SKM-1 (cell line): ENCODE measurements around the gene SPO11.

Experiments
- DNase-seq: peaks from one replicate; lab custom pipeline; 2025; ENCODE audit not compliant: unreplicated experiment; lab: John Stamatoyannopoulos, UW

The SPO11 gene

DNA sequence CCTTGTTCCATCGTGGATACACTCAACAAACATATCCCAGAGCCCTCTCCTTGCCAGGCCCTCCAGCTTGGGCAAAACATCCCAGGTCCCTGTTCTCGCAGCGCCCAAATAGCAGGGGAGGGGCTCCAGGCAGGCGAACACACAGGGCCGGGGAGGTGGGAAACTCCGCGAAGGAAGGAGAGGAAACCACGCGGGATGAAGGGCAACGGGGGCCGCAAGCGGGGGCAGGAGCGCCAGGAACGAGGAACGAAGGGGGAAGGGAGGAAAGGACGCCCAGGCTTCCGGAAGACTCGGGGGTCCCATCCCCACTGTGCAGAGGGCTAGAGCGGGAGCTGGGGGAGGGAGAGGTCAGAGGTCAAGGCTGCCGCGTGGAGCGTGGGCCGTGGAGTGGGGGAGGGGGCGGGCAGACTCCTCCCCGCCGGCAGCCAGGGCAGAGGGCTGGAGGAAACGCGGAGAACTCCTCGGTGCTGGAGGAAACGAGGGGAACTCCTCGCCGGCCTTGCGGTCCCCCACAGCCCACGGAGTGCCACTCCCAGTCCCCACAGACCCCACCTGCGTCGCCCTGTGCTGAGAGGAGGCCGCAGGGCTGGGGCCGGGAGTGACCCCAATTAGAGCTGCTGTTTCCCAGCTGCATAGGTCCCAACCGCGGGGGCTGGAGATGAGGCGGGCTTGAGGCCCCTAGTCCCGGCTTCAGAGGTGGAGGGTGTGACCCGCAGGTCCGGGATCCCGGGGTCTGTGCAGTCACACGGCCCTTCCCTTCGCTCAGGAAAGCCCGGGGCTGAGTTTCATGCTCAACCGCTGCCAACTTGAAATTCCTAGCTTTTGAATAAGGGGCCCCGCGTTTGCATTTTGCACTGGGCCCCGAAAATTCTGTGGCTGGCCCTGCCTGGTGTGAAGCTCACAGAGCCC is 60.3 kb downstream of the SPO11 start:
- no peak for DNase-seq

DNA sequence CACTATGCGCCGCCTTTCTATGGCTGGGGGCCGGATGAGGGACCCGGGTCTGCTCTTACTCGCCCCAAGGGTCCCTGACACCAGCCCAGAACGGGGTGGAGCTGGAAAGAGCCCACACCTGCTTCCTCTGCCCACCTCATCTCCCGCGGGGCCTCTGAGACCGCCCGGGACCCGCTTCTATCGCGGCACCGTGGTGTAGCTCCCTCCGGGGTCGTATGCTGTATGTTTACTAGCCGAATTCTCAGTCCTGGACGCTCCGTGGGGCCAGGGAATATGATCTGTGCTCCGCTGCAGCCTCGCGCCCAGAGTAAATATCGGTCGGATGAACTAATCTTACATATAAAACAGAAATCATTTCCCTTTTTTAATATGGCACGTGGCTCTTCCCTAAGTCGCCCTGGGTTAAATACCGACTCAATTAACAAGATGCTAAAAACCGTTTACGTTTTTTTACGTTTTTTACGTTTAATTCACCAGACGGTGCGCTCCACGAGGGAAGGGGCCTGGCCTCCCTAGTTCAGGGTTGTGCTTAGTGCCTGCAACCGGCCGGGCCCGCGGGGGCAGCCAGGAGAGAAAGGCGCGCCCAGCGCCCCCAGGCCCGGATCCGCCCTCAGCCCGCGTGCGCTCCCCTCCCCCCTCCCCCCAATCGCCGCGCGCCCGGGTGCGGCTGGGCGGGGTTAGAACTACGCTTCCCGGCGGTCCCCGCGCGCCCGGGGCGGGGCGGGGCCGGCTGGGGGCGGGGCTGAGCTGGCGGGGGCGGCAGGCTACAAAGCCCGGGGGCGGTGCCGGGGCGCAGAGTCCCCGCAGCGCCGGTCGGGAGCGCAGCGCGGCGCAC is 61.2 kb downstream of the SPO11 start, which contains the start of gene RBM38:
TSS of gene RBM38 (plus strand) at position 793 of the 835 bp plus-strand sequence. CDS start 186 bp downstream, outside the sequence.
- DNase-seq, result no peak

DNA sequence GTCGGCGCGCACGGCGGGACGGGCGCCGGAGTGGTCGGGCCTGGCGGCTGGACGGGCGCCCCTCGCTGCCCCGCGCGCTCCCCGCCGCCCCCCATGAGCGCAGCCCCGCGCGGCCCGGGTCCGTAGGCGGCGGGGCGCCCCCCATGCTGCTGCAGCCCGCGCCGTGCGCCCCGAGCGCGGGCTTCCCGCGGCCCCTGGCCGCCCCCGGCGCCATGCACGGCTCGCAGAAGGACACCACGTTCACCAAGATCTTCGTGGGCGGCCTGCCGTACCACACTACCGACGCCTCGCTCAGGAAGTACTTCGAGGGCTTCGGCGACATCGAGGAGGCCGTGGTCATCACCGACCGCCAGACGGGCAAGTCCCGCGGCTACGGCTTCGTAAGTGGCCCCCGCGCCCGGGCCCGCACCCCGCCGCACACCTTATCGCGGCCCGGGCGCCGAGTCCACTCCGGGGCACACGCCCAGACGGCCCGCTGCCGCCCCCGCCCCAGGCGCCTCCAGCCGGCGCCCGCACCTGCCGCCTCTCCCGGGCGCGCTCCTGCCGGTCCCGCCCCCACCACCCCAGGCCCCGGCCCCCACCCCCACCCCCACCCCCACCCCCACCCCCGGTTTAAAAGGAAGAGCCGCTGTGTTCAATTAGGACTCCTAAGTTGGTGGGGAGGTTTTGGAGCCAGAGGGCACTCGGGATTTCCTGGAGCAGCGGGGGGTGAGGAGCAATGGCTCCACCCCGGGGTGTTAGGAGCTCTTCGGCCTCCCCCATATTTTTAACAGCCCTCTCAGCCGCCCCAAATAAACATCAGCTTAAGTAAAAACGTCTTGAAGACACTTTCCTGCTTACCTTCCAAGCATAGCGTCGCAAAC is 62.1 kb downstream of the SPO11 start:
- no peak for DNase-seq

DNA sequence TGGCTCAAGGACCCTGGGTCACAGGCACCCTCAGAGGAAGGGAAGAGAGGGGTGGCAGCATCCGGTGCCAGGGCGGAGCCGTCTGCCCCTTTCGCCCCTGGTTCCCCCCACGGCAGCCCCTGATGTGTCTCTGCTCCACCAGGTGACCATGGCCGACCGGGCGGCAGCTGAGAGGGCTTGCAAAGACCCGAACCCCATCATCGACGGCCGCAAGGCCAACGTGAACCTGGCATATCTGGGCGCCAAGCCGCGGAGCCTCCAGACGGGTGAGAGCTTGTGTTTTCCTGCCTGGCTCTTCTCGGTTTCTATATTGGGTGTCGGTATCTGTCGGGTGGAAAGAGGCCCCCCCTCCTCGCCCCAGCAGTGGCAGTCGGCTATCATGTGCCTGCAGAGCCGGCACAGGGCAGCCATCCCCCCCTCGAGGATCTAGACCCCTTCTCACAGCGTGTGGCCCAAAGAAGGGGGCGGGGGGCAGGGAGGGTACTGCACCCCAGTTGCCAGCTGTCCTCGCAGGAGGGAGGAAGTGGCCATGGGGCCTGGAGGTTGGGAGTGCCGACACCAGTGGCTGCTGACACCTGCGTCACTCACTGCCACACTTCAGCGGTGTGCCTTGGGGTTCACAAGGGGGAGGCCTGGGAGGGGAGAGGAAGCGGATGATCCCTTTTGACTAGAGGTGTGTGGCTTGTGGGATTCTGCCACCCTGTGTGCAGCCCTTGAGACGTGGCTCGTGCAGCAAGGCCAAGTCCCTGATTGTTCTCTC is 63.1 kb downstream of the SPO11 start:
- no peak for DNase-seq
